ENCODE data around the gene GAK. TPM values are rescaled to one million over a fixed set of nuclear protein-coding genes. Genes with fewer than 3 reads are reported as not detected.

GAK gene
- polyA plus RNA-seq, 2 donors: 82.3 to 147 TPM

GRCh38 chr4:893995-894705, 38.0 kb downstream of the GAK start:
- WGBS, 2 donors: 94% methylated on average over 38 to 40 of the region's 40 CpGs
- Histone ChIP-seq H3K27me3 (ENCODE audit: control insufficient read depth in 1 of 2, insufficient read depth in 2 of 2, low read length in 2 of 2) (no peaks in the 10 kb centered on the region), H3K4me3 (ENCODE audit: low read depth in 1 of 2, low read length in 2 of 2) (no peak overlapping the region), H3K4me1 (ENCODE audit: control insufficient read depth in 2 of 2, insufficient read depth in 2 of 2, low read length in 1 of 2) (no peaks in the 10 kb centered on the region), H3K27ac (ENCODE audit: low read depth in 2 of 2, low read length in 1 of 2) (no peak overlapping the region), H3K9me3 (ENCODE audit: control insufficient read depth in 2 of 2, insufficient read depth in 1 of 2, low read depth in 1 of 2, low read length in 1 of 2) (no peaks in the 10 kb centered on the region), H3K36me3 (ENCODE audit: control insufficient read depth in 2 of 2, insufficient read depth in 2 of 2, low read length in 1 of 2) (peaks cover 12 to 64% of the 10 kb centered on the region in 2 donors)

- peaks cover 12 to 72% of the 10 kb centered on the region in 2 donors for H3K36me3 ChIP-seq (ENCODE audit: control insufficient read depth in 2 of 2, insufficient read depth in 2 of 2, low read length in 1 of 2)
Observed at GRCh38 chr4:893276-893994, 38.7 kb downstream of the GAK start.

GRCh38 chr4:892780-893179, 39.3 kb downstream of the GAK start:
- Histone ChIP-seq H3K4me3 (ENCODE audit: low read depth in 1 of 2, low read length in 2 of 2) (no peak overlapping the region), H3K27me3 (ENCODE audit: control insufficient read depth in 1 of 2, insufficient read depth in 2 of 2, low read length in 2 of 2) (no peaks in the 10 kb centered on the region), H3K27ac (ENCODE audit: low read depth in 2 of 2, low read length in 1 of 2) (no peak overlapping the region), H3K36me3 (ENCODE audit: control insufficient read depth in 2 of 2, insufficient read depth in 2 of 2, low read length in 1 of 2) (peaks cover 15 to 73% of the 10 kb centered on the region in 2 donors), H3K9me3 (ENCODE audit: control insufficient read depth in 2 of 2, insufficient read depth in 1 of 2, low read depth in 1 of 2, low read length in 1 of 2) (peaks cover 0 to 4% of the 10 kb centered on the region in 2 donors), H3K4me1 (ENCODE audit: control insufficient read depth in 2 of 2, insufficient read depth in 2 of 2, low read length in 1 of 2) (no peaks in the 10 kb centered on the region)
- 96% methylated on average over 10 of the region's 10 CpGs for WGBS, 2 donors

More at GRCh38 chr4:893276-893994, 38.7 kb downstream of the GAK start:
- Histone ChIP-seq H3K27me3 (ENCODE audit: control insufficient read depth in 1 of 2, insufficient read depth in 2 of 2, low read length in 2 of 2) (no peaks in the 10 kb centered on the region), H3K4me1 (ENCODE audit: control insufficient read depth in 2 of 2, insufficient read depth in 2 of 2, low read length in 1 of 2) (no peaks in the 10 kb centered on the region), H3K9me3 (ENCODE audit: control insufficient read depth in 2 of 2, insufficient read depth in 1 of 2, low read depth in 1 of 2, low read length in 1 of 2) (peaks cover 0 to under 1% of the 10 kb centered on the region in 2 donors), H3K4me3 (ENCODE audit: low read depth in 1 of 2, low read length in 2 of 2) (no peak overlapping the region), H3K27ac (ENCODE audit: low read depth in 2 of 2, low read length in 1 of 2) (no peak overlapping the region)
- 95 to 97% methylated on average over 41 of the region's 41 CpGs for WGBS, 2 donors

DNA sequence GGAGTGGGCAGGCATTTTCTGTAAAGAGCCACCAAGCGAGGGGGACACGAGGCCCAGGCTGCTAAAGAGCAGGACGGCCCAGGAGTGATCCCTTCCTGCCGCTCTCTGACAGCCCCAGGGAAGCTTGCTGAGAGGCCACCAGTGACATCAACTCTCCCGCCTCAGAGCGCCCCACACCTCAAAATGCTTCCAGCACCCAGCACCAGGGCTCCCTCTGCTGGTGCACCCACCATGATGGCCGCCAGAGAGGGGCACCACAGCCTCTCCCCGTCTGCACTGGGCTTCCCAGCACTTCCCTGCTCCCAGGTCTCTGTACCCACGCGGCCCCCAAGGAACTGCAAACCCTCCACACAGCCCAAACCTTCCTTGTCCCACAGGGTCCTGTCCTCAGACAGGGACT, 40.4 kb downstream of the GAK start:
- Histone ChIP-seq H3K4me3 (ENCODE audit: low read depth in 1 of 2, low read length in 2 of 2) (no peak overlapping the region), H3K4me1 (ENCODE audit: control insufficient read depth in 2 of 2, insufficient read depth in 2 of 2, low read length in 1 of 2) (peaks cover 0 to 5% of the 10 kb centered on the region in 2 donors), H3K27ac (ENCODE audit: low read depth in 2 of 2, low read length in 1 of 2) (no peak overlapping the region), H3K36me3 (ENCODE audit: control insufficient read depth in 2 of 2, insufficient read depth in 2 of 2, low read length in 1 of 2) (peaks cover 11 to 76% of the 10 kb centered on the region in 2 donors), H3K9me3 (ENCODE audit: control insufficient read depth in 2 of 2, insufficient read depth in 1 of 2, low read depth in 1 of 2, low read length in 1 of 2) (peaks cover 0 to 8% of the 10 kb centered on the region in 2 donors), H3K27me3 (ENCODE audit: control insufficient read depth in 1 of 2, insufficient read depth in 2 of 2, low read length in 2 of 2) (no peaks in the 10 kb centered on the region)
- WGBS, 2 donors: 90 to 93% methylated on average over 9 to 10 of the region's 10 CpGs

DNA sequence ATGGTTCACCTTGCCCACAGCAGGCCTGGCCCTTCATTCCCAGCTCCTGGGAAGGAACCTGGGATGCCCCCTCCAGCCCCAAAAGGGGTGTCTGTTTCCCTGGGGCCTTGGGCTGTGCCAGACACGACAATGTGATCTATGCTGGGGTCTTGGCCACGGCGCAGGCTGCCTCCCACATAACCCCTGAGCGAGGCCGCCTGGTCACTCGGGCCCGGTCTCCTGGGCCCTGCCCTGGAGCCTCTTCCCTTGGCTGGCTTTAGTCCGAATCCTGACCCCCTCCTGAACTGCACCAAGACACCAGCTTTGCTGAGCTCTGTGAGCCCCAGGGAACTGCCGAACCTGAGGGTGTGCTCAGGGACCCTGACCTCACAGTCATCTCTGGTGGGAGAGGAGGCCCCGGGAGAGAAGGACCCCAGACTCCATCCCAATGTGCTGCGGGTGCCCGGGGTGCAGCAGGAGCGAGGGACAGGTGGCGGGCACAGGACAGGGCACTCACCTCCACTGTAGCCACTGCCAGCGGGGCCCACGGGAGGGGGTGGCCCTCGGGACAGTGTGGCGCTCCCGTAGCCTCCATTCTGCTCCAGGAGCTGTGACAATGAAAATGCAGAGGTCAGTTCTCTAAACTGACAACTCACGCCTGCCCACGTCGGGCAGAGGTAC, 42.0 kb downstream of the GAK start:
- Histone ChIP-seq H3K27ac (ENCODE audit: low read depth in 2 of 2, low read length in 1 of 2) (no peak overlapping the region), H3K9me3 (ENCODE audit: control insufficient read depth in 2 of 2, insufficient read depth in 1 of 2, low read depth in 1 of 2, low read length in 1 of 2) (peaks cover 0 to 8% of the 10 kb centered on the region in 2 donors), H3K4me3 (ENCODE audit: low read depth in 1 of 2, low read length in 2 of 2) (no peak overlapping the region), H3K4me1 (ENCODE audit: control insufficient read depth in 2 of 2, insufficient read depth in 2 of 2, low read length in 1 of 2) (peaks cover 0 to 5% of the 10 kb centered on the region in 2 donors), H3K36me3 (ENCODE audit: control insufficient read depth in 2 of 2, insufficient read depth in 2 of 2, low read length in 1 of 2) (peaks cover 15 to 76% of the 10 kb centered on the region in 2 donors), H3K27me3 (ENCODE audit: control insufficient read depth in 1 of 2, insufficient read depth in 2 of 2, low read length in 2 of 2) (no peaks in the 10 kb centered on the region)
- 95 to 96% methylated on average over 22 of the region's 22 CpGs for WGBS, 2 donors

GRCh38 chr4:889516-889915, 42.6 kb downstream of the GAK start:
- Histone ChIP-seq H3K27me3 (ENCODE audit: control insufficient read depth in 1 of 2, insufficient read depth in 2 of 2, low read length in 2 of 2) (no peaks in the 10 kb centered on the region), H3K4me1 (ENCODE audit: control insufficient read depth in 2 of 2, insufficient read depth in 2 of 2, low read length in 1 of 2) (peaks cover 0 to 5% of the 10 kb centered on the region in 2 donors), H3K27ac (ENCODE audit: low read depth in 2 of 2, low read length in 1 of 2) (no peak overlapping the region), H3K36me3 (ENCODE audit: control insufficient read depth in 2 of 2, insufficient read depth in 2 of 2, low read length in 1 of 2) (peaks cover 15 to 80% of the 10 kb centered on the region in 2 donors), H3K9me3 (ENCODE audit: control insufficient read depth in 2 of 2, insufficient read depth in 1 of 2, low read depth in 1 of 2, low read length in 1 of 2) (peaks cover 0 to 8% of the 10 kb centered on the region in 2 donors), H3K4me3 (ENCODE audit: low read depth in 1 of 2, low read length in 2 of 2) (no peak overlapping the region)
- WGBS, 2 donors: 94 to 96% methylated on average over 14 to 16 of the region's 16 CpGs

DNA sequence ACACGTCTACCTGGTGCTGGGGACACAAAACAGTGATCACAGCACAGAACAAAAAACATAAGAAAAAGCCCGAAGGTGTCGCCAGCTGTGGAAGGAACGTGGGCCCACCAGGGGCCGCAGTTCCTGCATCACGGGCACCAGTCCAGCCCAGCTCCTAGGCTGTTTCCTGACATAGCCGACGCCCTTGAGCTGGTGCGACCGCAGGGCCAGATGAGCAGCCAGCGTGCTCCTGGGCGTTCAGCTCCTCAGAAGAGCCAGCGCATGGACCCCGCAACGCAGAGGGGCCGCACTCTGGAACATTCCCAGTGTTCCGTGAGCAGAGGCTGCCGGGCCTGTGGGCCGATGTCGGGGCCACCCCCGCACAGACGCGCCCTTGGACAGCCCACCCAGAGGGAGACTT, 44.1 kb downstream of the GAK start:
- no peak overlapping the region for H3K27ac ChIP-seq (ENCODE audit: low read depth in 2 of 2, low read length in 1 of 2)
- no peak overlapping the region for H3K4me3 ChIP-seq (ENCODE audit: low read depth in 1 of 2, low read length in 2 of 2)
- peaks cover 8 to 82% of the 10 kb centered on the region in 2 donors for H3K36me3 ChIP-seq (ENCODE audit: control insufficient read depth in 2 of 2, insufficient read depth in 2 of 2, low read length in 1 of 2)
- 95 to 97% methylated on average over 23 of the region's 23 CpGs for WGBS, 2 donors
- H3K4me1 ChIP-seq (ENCODE audit: control insufficient read depth in 2 of 2, insufficient read depth in 2 of 2, low read length in 1 of 2): peaks cover 0 to 5% of the 10 kb centered on the region in 2 donors
- H3K27me3 ChIP-seq (ENCODE audit: control insufficient read depth in 1 of 2, insufficient read depth in 2 of 2, low read length in 2 of 2): no peaks in the 10 kb centered on the region
- H3K9me3 ChIP-seq (ENCODE audit: control insufficient read depth in 2 of 2, insufficient read depth in 1 of 2, low read depth in 1 of 2, low read length in 1 of 2): peaks cover 0 to 8% of the 10 kb centered on the region in 2 donors

GRCh38 chr4:887034-887763, 44.9 kb downstream of the GAK start:
- Histone ChIP-seq H3K27me3 (ENCODE audit: control insufficient read depth in 1 of 2, insufficient read depth in 2 of 2, low read length in 2 of 2) (no peaks in the 10 kb centered on the region), H3K9me3 (ENCODE audit: control insufficient read depth in 2 of 2, insufficient read depth in 1 of 2, low read depth in 1 of 2, low read length in 1 of 2) (peaks cover 0 to 8% of the 10 kb centered on the region in 2 donors), H3K27ac (ENCODE audit: low read depth in 2 of 2, low read length in 1 of 2) (no peak overlapping the region), H3K36me3 (ENCODE audit: control insufficient read depth in 2 of 2, insufficient read depth in 2 of 2, low read length in 1 of 2) (peaks cover 10 to 82% of the 10 kb centered on the region in 2 donors), H3K4me3 (ENCODE audit: low read depth in 1 of 2, low read length in 2 of 2) (no peak overlapping the region), H3K4me1 (ENCODE audit: control insufficient read depth in 2 of 2, insufficient read depth in 2 of 2, low read length in 1 of 2) (peaks cover 0 to 5% of the 10 kb centered on the region in 2 donors)
- 97% methylated on average over 63 of the region's 63 CpGs for WGBS, 2 donors

DNA sequence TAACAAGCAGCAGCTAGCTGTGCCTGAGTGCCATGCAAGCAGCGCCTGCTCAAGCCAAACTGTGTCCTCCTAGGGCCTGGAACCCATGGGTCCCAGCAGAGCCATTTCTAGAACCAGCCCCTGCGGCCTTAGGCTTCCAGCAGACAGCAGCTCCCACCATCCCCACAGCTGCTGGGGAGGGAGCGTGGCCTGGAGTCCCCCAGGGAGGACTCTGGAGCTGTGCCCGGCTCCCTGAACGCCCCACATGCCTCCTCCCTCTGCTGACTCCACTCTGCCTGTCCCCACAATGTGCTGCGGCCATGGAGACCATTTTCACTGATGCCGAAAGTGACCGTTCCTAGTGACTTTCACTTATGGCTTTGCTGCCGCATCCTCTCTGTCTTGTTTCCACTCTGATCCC, 45.9 kb downstream of the GAK start:
- peaks cover 11 to 88% of the 10 kb centered on the region in 2 donors for H3K36me3 ChIP-seq (ENCODE audit: control insufficient read depth in 2 of 2, insufficient read depth in 2 of 2, low read length in 1 of 2)
- H3K4me1 ChIP-seq (ENCODE audit: control insufficient read depth in 2 of 2, insufficient read depth in 2 of 2, low read length in 1 of 2): peaks cover 0 to 5% of the 10 kb centered on the region in 2 donors
- peaks cover 0 to 8% of the 10 kb centered on the region in 2 donors for H3K9me3 ChIP-seq (ENCODE audit: control insufficient read depth in 2 of 2, insufficient read depth in 1 of 2, low read depth in 1 of 2, low read length in 1 of 2)
- H3K27me3 ChIP-seq (ENCODE audit: control insufficient read depth in 1 of 2, insufficient read depth in 2 of 2, low read length in 2 of 2): no peaks in the 10 kb centered on the region
- no peak overlapping the region for H3K4me3 ChIP-seq (ENCODE audit: low read depth in 1 of 2, low read length in 2 of 2)
- WGBS, 2 donors: 85 to 87% methylated on average over 9 of the region's 9 CpGs
- H3K27ac ChIP-seq (ENCODE audit: low read depth in 2 of 2, low read length in 1 of 2): no peak overlapping the region
